AG04449 (cell line): ENCODE results near the gene TMEM208.
A peak's percentile ranks its signal among the peaks of the same experiment; 100 is the strongest.

Source experiments
- CTCF ChIA-PET: fragments of 350-600 bp; formaldehyde crosslinking; extraction: SDS; loops from one replicate; lab custom pipeline; 2021; ENCODE audit warnings: antibody characterized with exemption; lab: Yijun Ruan, JAX
- POLR2A ChIA-PET: fragments of 400-600, 350-600 bp; formaldehyde crosslinking; extraction: SDS; loops from one replicate; lab custom pipeline; 2020; ENCODE audit warnings: antibody characterized with exemption, inconsistent platforms; lab: Yijun Ruan, JAX
- DNase-seq: peaks from one replicate; pipeline ENCODE4 v3.0.0-alpha.2; 2010; ENCODE audit warnings: low read depth, low spot score
- H3K4me3 ChIP-seq: 2 replicates; pipeline ENCODE4 v1.5.1; 2011; ENCODE audit warnings: low read depth, mild to moderate bottlenecking, control low read depth, low read length
- TF ChIP-seq, protein P1 (sequence below): IDR thresholded peaks from one replicate; pipeline ENCODE4 v1.5.1; 2011; ENCODE audit warnings: mild to moderate bottlenecking, moderate library complexity, low read length, control low read depth, inconsistent platforms; ENCODE audit not compliant: insufficient read depth; ENCODE audit errors: missing control alignments

Gene TMEM208

DNA sequence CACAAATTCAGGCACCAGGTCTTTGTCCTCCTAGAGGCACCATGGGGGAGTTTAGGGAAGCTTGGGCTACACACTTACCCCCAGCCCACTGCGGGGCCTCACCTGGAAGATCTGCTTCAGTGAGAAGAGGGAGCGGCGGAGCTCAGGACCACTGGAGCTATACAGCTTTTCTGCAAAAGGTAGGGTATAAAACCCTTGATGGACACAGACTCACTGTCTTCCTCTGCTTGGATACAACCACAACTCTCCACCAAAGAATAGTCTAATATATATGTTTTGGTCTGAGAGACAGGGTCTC, 11.3 kb downstream of the TMEM208 start:
- POLR2A ChIA-PET, result interaction anchor here (0.5 to 3.2 kb wide), 3 partner anchors 10 to 14 kb away, joined by 3 to 20 read pairs (median 6); partner anchors contain the start of genes FHOD1 and TMEM208
- CTCF ChIA-PET, result interaction anchor here (0.9 to 1.1 kb wide), 4 partner anchors 10 to 343 kb away, joined by 3 to 4 read pairs (median 3); partner anchors contain the start of genes FHOD1 and TMEM208
- no peak overlapping the region for H3K4me3 ChIP-seq
- TF ChIP-seq, protein P1, sequence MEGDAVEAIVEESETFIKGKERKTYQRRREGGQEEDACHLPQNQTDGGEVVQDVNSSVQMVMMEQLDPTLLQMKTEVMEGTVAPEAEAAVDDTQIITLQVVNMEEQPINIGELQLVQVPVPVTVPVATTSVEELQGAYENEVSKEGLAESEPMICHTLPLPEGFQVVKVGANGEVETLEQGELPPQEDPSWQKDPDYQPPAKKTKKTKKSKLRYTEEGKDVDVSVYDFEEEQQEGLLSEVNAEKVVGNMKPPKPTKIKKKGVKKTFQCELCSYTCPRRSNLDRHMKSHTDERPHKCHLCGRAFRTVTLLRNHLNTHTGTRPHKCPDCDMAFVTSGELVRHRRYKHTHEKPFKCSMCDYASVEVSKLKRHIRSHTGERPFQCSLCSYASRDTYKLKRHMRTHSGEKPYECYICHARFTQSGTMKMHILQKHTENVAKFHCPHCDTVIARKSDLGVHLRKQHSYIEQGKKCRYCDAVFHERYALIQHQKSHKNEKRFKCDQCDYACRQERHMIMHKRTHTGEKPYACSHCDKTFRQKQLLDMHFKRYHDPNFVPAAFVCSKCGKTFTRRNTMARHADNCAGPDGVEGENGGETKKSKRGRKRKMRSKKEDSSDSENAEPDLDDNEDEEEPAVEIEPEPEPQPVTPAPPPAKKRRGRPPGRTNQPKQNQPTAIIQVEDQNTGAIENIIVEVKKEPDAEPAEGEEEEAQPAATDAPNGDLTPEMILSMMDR, result no peak
- DNase-seq, result no peak

DNA sequence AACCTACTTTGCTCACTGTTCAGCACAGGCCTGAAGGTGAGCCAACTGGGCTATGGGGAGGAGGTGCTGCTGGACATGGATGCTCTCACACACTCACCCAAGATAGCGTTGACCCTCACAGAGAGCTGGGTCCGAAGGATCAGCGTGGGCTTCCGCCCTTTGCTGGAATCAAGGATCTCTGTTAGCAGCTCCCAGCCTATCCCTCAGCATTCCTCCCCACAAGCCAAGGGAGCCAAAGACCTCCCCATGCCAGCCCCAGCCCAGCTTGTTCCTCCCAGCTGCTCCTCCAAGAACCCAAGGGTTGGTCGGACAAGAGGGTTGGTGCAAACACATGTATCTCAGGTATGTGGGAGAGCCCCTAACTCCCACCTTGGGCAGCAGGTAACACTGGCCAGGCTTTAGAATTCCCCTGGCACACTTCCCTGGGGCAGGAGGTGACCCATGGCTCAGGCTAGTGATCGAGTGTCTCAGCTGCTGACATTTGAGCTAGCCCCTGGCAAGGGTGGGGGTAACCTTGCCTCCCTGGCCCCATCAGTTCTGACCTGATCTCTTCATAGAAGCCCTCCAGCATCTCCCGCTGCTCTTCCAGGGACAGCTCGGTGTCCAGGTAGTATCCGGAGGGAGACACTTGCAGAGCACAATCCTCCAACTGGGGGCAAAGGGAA, 12.0 kb downstream of the TMEM208 start:
- H3K4me3 ChIP-seq, result no peak overlapping the region
- POLR2A ChIA-PET, result interaction anchor here (0.5 to 3.2 kb wide), 3 partner anchors 9 to 15 kb away, joined by 3 to 20 read pairs (median 6); partner anchors contain the start of genes FHOD1 and TMEM208
- CTCF ChIA-PET, result interaction anchor here (0.9 to 1.1 kb wide), 4 partner anchors 9 to 344 kb away, joined by 3 to 4 read pairs (median 3); partner anchors contain the start of genes FHOD1 and TMEM208
- no peak for DNase-seq
- TF ChIP-seq, protein P1, result no peak

DNA sequence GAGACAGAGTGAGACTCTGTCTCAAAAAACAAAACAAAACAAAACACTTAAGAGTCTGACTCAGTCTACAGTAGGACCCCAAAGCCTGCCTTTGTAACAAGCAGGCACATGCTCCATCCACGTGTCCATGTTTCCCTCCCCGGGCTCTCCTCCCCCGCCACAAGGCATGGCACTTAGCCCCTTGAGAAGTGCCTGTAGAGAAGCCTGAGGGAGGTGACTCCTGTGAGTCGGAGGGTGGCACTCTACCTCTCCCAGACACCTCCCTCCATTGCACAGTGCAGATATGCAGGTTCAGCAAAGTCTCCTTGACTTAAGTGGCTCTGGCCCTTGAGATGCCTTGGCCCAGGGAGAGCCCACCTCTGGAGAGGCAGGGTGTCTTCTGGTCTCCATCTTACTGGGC, 13.6 kb downstream of the TMEM208 start:
- ChIA-PET POLR2A (interaction anchor here (1.8 kb wide), 1 partner anchor 14 kb away, joined by 10 read pairs; the partner anchor contains the start of gene TMEM208), CTCF (interaction anchor here (1.7 kb wide), 1 partner anchor 14 kb away, joined by 8 read pairs; the partner anchor contains the start of gene TMEM208)
- TF ChIP-seq, protein P1, result no peak
- H3K4me3 ChIP-seq, result no peak overlapping the region
- no peak for DNase-seq

GRCh38 chr16:67241008-67241900, 14.3 kb downstream of the TMEM208 start:
- ChIA-PET CTCF (interaction anchor here (0.9 to 1.7 kb wide), 3 partner anchors 14 to 98 kb away, joined by 3 to 8 read pairs (median 5); partner anchors contain the start of genes ELMO3 and TMEM208), POLR2A (interaction anchor here (0.9 to 1.8 kb wide), 2 partner anchors 10 to 15 kb away, joined by 6 to 10 read pairs; partner anchors contain the start of gene TMEM208)
- TF ChIP-seq, protein P1, result no peak
- no peak overlapping the region for H3K4me3 ChIP-seq
- peak; percentile 62 for DNase-seq

DNA sequence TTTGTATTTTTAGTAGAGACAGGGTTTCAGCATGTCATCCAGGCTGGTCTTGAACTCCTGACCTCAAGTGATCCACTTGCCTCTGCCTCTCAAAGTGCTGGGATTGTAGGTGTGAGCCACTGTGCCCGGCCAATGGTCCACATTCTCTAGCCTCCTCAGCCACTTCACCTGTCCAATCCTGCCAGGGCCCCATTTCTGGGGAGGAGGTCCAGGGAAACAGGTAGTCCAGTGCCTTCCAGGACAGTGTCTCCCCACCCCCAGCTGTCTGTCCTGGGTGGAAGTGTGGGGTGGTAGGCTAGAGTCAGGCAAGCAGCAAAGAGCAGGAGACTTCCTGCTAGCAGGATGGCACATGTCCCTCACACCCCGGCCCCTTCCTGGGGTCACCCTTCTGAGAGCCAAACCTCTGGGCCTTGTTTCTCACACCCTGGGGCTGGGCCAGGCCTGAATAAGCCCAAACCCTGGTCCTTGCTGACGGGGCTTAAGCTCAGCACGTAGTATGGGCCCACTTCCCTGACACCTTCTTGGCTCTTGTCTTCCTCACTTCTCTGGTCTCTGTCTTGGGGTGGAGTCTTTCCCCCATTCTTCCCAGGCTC, 15.3 kb downstream of the TMEM208 start:
- POLR2A ChIA-PET, result interaction anchor here (0.9 to 1.8 kb wide), 3 partner anchors 11 to 16 kb away, joined by 3 to 10 read pairs (median 6); partner anchors contain the start of gene TMEM208
- CTCF ChIA-PET, result interaction anchor here (0.9 to 1.5 kb wide), 2 partner anchors 44 to 97 kb away, joined by 3 to 5 read pairs; partner anchors contain the start of gene ELMO3
- no peak overlapping the region for H3K4me3 ChIP-seq
- TF ChIP-seq, protein P1, result no peak
- no peak for DNase-seq
